HG02798 (cell line): ENCODE results near the gene NPRL2.

Source experiments
- ATAC-seq: cut with Tn5 transposase; IDR thresholded peaks from one replicate; pipeline ENCODE4 v1.9.1; 2021; ENCODE audit warnings: mild to moderate bottlenecking; ENCODE audit not compliant: unreplicated experiment, poor library complexity

Gene NPRL2

GRCh38 chr3:50374363-50375257 lies 24.0 kb upstream of the NPRL2 start:
- ATAC-seq, result no peak

- ATAC-seq, result no peak
Observed at GRCh38 chr3:50373146-50374051, 22.8 kb upstream of the NPRL2 start.

GRCh38 chr3:50372349-50372748 lies 21.8 kb upstream of the NPRL2 start:
- ATAC-seq, result no peak

GRCh38 chr3:50371133-50371685 lies 20.6 kb upstream of the NPRL2 start:
- ATAC-seq, result no peak

GRCh38 chr3:50370594-50370993 lies 20.0 kb upstream of the NPRL2 start:
- ATAC-seq, result no peak

GRCh38 chr3:50369012-50369670 lies 18.6 kb upstream of the NPRL2 start:
- ATAC-seq, result no peak

GRCh38 chr3:50365842-50366220 lies 15.3 kb upstream of the NPRL2 start:
- no peak for ATAC-seq

- peak; percentile 83 for ATAC-seq
Observed at GRCh38 chr3:50365080-50365841, 14.7 kb upstream of the NPRL2 start.

GRCh38 chr3:50364573-50365079 lies 14.1 kb upstream of the NPRL2 start:
- ATAC-seq, result no peak

GRCh38 chr3:50359760-50360110 lies 9.2 kb upstream of the NPRL2 start:
- peak; percentile 16 for ATAC-seq

- peak; percentile 99 for ATAC-seq
Observed at GRCh38 chr3:50358911-50359759, 8.6 kb upstream of the NPRL2 start, which contains the start of gene TMEM115. Gene TMEM115, minus strand, starts transcription at chr3:50359521. Its CDS starts 458 bp downstream, at chr3:50359063.

- ATAC-seq, result no peak
Observed at GRCh38 chr3:50358355-50358910, 7.9 kb upstream of the NPRL2 start.

GRCh38 chr3:50357481-50357880 lies 6.9 kb upstream of the NPRL2 start:
- no peak for ATAC-seq

GRCh38 chr3:50356553-50356952 lies 6.0 kb upstream of the NPRL2 start:
- no peak for ATAC-seq

- no peak for ATAC-seq
Observed at GRCh38 chr3:50355829-50356552, 5.4 kb upstream of the NPRL2 start.

- no peak for ATAC-seq
Observed at GRCh38 chr3:50354850-50355249, 4.3 kb upstream of the NPRL2 start.

- no peak for ATAC-seq
Observed at GRCh38 chr3:50354186-50354764, 3.7 kb upstream of the NPRL2 start.
